ENCODE results near the gene STK25.

The STK25 gene

GRCh38 chr2:241551998-241552737, 43.8 kb upstream of the STK25 start:
- DNase-seq (ENCODE audit: low read depth), result no peak
- H3K4me3 ChIP-seq (ENCODE audit: low read depth, low read length), result no peak overlapping the region
- TF ChIP-seq, protein P1, sequence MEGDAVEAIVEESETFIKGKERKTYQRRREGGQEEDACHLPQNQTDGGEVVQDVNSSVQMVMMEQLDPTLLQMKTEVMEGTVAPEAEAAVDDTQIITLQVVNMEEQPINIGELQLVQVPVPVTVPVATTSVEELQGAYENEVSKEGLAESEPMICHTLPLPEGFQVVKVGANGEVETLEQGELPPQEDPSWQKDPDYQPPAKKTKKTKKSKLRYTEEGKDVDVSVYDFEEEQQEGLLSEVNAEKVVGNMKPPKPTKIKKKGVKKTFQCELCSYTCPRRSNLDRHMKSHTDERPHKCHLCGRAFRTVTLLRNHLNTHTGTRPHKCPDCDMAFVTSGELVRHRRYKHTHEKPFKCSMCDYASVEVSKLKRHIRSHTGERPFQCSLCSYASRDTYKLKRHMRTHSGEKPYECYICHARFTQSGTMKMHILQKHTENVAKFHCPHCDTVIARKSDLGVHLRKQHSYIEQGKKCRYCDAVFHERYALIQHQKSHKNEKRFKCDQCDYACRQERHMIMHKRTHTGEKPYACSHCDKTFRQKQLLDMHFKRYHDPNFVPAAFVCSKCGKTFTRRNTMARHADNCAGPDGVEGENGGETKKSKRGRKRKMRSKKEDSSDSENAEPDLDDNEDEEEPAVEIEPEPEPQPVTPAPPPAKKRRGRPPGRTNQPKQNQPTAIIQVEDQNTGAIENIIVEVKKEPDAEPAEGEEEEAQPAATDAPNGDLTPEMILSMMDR (IDR thresholded peaks at IDR 0.05; ENCODE audit: low read depth, low read length, missing control alignments), result no peak

DNA sequence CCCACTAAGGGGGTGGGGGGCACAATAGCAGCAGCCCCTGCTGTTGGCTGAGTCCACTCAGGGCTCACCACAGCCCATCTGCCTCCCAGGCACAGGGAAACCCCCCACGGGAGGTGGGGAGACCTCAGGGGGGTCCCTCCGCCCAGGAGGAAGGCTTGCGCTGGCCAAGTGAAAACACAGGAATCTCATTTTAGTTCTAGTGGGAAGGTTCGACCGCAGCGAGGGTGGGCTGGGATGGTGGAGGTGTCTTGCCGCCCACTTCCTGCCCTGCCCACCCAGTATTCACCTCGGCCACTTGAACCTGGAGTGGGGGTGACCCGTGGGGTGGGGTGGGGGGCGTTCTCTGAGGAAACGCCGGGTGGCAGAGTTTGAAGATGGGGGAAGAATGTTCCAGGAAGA, 43.2 kb upstream of the STK25 start:
- no peak overlapping the region for H3K4me3 ChIP-seq (ENCODE audit: low read depth, low read length)
- no peak for DNase-seq (ENCODE audit: low read depth)
- TF ChIP-seq, protein P1 (IDR thresholded peaks at IDR 0.05; ENCODE audit: low read depth, low read length, missing control alignments), result no peak

DNA sequence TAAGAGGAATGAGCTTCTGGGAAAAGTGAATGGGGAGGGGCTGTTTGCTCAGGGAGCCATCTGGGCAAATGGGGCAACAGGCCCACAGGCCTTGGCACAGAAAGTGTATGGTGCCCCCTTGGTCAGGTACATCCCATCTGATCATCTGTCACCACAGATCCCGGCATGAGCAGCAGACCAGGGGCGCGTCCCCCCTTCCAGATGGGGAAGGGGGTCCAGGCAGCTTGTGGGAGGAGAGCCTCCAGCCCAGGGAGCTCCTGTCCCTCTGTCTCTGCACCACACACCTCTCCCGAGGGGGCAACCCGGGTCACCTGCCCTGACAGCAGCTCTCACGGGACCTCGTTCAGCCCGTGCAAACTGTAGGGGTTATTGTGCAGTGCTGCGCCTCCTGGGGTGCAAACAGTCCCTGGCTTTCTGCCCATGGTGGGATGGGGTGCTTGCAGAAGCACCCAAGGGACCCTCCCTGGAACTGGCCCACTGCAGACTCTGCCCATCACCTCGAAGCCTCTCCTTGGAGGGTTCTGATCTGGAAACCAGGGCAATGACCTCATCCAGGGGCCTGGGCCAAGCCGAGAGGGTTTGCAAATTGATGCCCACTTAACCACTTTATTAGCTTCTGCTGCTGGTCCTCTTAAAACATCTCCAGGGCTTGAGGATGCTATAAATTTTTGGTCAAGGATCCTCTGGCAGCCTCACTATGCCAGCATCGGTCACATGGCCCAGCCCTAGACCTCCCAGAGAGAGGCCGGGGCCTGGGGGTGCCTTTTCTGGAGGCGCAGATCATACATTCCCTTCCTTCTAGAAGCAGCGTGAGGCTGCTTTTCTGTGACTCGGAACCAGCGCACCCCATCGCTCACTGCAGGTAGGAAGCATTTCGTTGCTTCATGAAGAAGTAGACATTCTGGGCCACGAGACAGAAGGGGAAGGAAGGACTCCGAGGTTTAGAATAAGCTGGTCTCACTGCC, 42.5 kb upstream of the STK25 start:
- no peak overlapping the region for H3K4me3 ChIP-seq (ENCODE audit: low read depth, low read length)
- no peak for DNase-seq (ENCODE audit: low read depth)
- TF ChIP-seq, protein P1 (IDR thresholded peaks at IDR 0.05; ENCODE audit: low read depth, low read length, missing control alignments), result no peak

GRCh38 chr2:241548451-241548835, 40.1 kb upstream of the STK25 start:
- DNase-seq (ENCODE audit: low read depth), result no peak
- TF ChIP-seq, protein P1 (IDR thresholded peaks at IDR 0.05; ENCODE audit: low read depth, low read length, missing control alignments), result no peak
- no peak overlapping the region for H3K4me3 ChIP-seq (ENCODE audit: low read depth, low read length)

DNA sequence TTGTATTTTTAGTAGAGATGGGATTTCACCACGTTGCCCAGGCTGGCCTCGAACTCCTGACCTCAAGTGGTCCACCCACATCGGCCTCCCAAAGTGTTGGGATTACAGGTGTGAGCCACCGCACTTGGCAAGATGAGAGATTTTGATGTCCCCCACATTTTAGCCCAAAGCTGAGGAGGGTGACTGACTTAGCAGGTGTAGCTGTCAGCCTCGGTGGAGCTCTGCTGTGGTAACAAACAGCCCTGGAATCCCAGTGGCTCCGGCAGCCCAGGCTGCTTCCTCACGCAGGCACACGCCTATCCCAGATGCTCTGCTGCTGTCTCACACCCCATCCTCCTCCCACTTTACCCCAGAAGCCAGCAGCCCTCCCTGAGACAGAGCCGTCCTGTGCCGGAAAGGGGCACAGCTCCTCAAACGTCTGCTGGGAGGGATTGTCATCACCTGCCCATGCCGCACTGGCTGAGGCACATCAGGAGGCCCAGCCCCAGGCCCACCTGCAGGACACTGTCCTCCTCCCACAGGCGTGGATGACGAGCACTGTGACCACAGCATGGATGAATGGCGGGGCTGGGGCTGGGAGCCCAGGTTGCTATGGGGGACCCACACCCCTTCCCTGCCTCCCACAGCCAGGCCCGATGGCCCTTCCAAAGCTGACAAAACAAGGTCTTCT, 39.5 kb upstream of the STK25 start:
- no peak for DNase-seq (ENCODE audit: low read depth)
- TF ChIP-seq, protein P1 (IDR thresholded peaks at IDR 0.05; ENCODE audit: low read depth, low read length, missing control alignments), result no peak
- H3K4me3 ChIP-seq (ENCODE audit: low read depth, low read length), result no peak overlapping the region

DNA sequence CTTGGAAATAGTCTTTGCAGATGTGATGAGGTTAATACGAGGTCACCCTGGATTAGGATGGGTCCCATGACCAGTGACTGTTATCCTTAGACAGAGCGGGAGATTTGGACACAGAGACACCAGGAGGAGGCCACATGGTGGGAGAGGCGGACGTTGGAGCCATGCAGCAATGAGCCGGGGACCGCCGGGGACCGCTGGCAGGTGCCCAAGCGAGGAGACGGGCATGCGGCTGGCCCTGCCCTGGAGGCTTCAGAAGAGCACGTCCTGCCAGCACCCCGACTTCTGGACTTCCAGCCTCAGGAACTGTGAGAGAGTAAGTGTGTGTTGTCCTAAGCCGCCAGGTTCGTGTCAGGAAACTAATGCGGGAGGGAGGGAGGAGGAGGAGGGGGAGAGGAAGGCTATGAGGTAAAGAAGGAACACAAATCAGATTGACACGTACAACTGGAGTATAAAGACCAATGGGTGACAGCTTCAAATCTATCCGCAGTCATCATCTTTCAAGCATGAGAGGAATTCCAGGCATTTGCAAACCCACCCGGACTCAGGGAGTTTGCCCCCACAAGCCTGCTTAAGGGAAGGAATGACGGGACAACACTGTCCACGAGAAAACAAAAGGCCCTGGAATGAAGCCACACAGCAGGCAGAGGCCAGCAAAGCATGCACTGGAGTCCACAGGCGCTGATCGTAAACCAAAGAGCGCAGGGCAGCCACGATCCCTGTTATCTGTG, 38.6 kb upstream of the STK25 start:
- no peak for DNase-seq (ENCODE audit: low read depth)
- TF ChIP-seq, protein P1 (IDR thresholded peaks at IDR 0.05; ENCODE audit: low read depth, low read length, missing control alignments), result no peak
- H3K4me3 ChIP-seq (ENCODE audit: low read depth, low read length), result no peak overlapping the region
